Measurements from ENCODE around the gene FOXK2. TPM values are rescaled to one million over a fixed set of nuclear protein-coding genes. Genes with fewer than 3 reads are reported as not detected.

FOXK2 gene
- total RNA-seq, 2 experiments from 2014 or later: 32.5 to 33.7 TPM

DNA sequence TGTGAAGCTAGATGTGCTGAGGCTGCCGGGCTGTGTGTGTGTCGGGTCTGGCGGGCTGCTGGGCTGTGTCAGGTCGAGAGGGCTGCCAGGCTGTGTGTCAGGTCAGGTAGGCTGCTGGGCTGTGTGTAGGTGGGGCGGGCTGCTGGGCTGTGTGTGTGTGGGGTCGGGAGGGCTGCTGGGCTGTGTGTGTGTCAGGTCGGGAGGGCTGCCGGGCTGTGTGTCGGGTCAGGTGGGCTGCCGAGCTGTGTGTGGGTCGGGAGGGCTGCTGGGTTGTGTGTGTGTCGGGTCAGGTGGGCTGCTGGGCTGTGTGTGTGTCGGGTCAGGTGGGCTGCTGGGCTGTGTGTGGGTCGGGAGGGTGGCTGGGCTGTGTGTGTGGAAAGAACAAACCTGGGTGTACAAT, 120.1 kb downstream of the FOXK2 start:
- Histone ChIP-seq H3K27me3 (ENCODE audit: control insufficient read depth in 1 of 2, insufficient read depth in 2 of 2, low read length in 2 of 2) (no peaks in the 10 kb centered on the region), H3K4me1 (ENCODE audit: insufficient read depth, low read length) (peaks cover 24% of the 10 kb centered on the region), H3K9me3 (ENCODE audit: control insufficient read depth in 1 of 2, insufficient read depth in 1 of 2, low read length in 2 of 2) (no peaks in the 10 kb centered on the region), H3K36me3 (ENCODE audit: insufficient read depth, low read length) (peaks cover 61% of the 10 kb centered on the region), H3K4me3 (ENCODE audit: low read length) (no peak overlapping the region), H3K27ac (ENCODE audit: low read depth in 1 of 2, low read length in 2 of 2) (no peak overlapping the region)
- Mint-ChIP-seq H3K36me3 (ENCODE audit: low read depth) (peaks cover 69% of the 10 kb centered on the region), H3K27ac (no peak overlapping the region), H3K9me3 (no peaks in the 10 kb centered on the region), H3K4me1 (ENCODE audit: low read depth) (peaks cover 17% of the 10 kb centered on the region), H3K27me3 (no peaks in the 10 kb centered on the region), H3K4me3 (no peak overlapping the region)
- TF ChIP-seq, protein P1, sequence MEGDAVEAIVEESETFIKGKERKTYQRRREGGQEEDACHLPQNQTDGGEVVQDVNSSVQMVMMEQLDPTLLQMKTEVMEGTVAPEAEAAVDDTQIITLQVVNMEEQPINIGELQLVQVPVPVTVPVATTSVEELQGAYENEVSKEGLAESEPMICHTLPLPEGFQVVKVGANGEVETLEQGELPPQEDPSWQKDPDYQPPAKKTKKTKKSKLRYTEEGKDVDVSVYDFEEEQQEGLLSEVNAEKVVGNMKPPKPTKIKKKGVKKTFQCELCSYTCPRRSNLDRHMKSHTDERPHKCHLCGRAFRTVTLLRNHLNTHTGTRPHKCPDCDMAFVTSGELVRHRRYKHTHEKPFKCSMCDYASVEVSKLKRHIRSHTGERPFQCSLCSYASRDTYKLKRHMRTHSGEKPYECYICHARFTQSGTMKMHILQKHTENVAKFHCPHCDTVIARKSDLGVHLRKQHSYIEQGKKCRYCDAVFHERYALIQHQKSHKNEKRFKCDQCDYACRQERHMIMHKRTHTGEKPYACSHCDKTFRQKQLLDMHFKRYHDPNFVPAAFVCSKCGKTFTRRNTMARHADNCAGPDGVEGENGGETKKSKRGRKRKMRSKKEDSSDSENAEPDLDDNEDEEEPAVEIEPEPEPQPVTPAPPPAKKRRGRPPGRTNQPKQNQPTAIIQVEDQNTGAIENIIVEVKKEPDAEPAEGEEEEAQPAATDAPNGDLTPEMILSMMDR (IDR thresholded peaks at IDR 0.05): no peak
- intact Hi-C loops (cut with DNase I, micrococcal nuclease): no loop called here
- ChIA-PET CTCF (no interaction called here), POLR2A (no interaction called here)
- DNase-seq (no peak), ATAC-seq (ENCODE audit: poor library complexity) (no peak)

DNA sequence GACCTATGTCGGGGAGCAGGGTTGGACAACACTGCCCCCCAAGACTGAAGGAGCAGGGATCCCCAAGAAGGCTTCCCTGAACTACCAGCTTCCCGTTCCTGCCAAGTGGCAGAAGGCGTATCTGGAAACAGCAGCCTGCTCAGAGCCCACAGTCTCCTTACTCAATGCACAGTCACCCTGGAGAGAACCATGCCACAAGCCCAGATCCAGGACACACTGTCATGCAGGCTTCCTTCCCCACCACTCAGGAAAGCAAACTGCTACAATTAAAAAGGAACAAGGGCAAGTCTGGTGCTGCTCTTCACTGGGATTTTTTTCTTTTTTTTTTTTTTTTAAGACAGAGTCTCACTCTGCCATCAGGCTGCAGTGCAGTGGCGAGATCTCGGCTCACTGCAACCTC, 120.5 kb downstream of the FOXK2 start:
- no peak overlapping the region for H3K27ac Mint-ChIP-seq
- Histone ChIP-seq H3K27me3 (ENCODE audit: control insufficient read depth in 1 of 2, insufficient read depth in 2 of 2, low read length in 2 of 2) (no peaks in the 10 kb centered on the region), H3K36me3 (ENCODE audit: insufficient read depth, low read length) (peaks cover 60% of the 10 kb centered on the region), H3K9me3 (ENCODE audit: control insufficient read depth in 1 of 2, insufficient read depth in 1 of 2, low read length in 2 of 2) (no peaks in the 10 kb centered on the region), H3K4me3 (ENCODE audit: low read length) (no peak overlapping the region), H3K4me1 (ENCODE audit: insufficient read depth, low read length) (peaks cover 24% of the 10 kb centered on the region), H3K27ac (ENCODE audit: low read depth in 1 of 2, low read length in 2 of 2) (no peak overlapping the region)
- peaks cover 69% of the 10 kb centered on the region for H3K36me3 Mint-ChIP-seq (ENCODE audit: low read depth)
- ChIA-PET CTCF (no interaction called here), POLR2A (interaction anchor here (0.6 kb wide), 1 partner anchor 1678 kb away, joined by 3 read pairs; no protein-coding TSS in a partner anchor)
- no peak overlapping the region for H3K4me3 Mint-ChIP-seq
- intact Hi-C loops (cut with DNase I, micrococcal nuclease): no loop called here
- TF ChIP-seq, protein P1 (IDR thresholded peaks at IDR 0.05): no peak
- DNase-seq (no peak), ATAC-seq (ENCODE audit: poor library complexity) (no peak)
- peaks cover 18% of the 10 kb centered on the region for H3K4me1 Mint-ChIP-seq (ENCODE audit: low read depth)
- H3K27me3 Mint-ChIP-seq: no peaks in the 10 kb centered on the region
- H3K9me3 Mint-ChIP-seq: no peaks in the 10 kb centered on the region

DNA sequence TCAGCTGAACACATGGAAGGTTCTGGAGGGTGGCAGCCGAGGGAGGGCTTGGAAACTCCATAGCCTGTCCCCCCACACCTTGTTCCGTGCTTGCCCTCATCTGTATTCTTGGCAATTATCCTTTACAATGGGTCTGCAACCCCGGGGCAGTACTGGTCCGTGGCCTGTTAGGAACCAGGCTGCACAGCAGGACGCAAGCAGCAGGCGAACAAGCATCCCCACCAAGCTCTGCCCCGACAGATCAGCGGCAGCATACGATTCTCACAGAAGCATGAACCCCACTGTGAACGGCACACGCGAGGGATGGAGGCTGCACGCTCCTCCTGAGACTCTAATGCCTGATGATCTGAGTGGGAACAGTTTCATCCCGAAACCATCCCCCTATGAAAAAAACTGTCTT, 122.5 kb downstream of the FOXK2 start:
- Histone ChIP-seq H3K27me3 (ENCODE audit: control insufficient read depth in 1 of 2, insufficient read depth in 2 of 2, low read length in 2 of 2) (no peaks in the 10 kb centered on the region), H3K36me3 (ENCODE audit: insufficient read depth, low read length) (peaks cover 57% of the 10 kb centered on the region), H3K4me1 (ENCODE audit: insufficient read depth, low read length) (peaks cover 38% of the 10 kb centered on the region), H3K4me3 (ENCODE audit: low read length) (no peak overlapping the region), H3K27ac (ENCODE audit: low read depth in 1 of 2, low read length in 2 of 2) (no peak overlapping the region), H3K9me3 (ENCODE audit: control insufficient read depth in 1 of 2, insufficient read depth in 1 of 2, low read length in 2 of 2) (no peaks in the 10 kb centered on the region)
- intact Hi-C loops (cut with DNase I, micrococcal nuclease): no loop called here
- Mint-ChIP-seq H3K27ac (no peak overlapping the region), H3K9me3 (no peaks in the 10 kb centered on the region), H3K36me3 (ENCODE audit: low read depth) (peaks cover 65% of the 10 kb centered on the region), H3K4me3 (no peak overlapping the region), H3K4me1 (ENCODE audit: low read depth) (peaks cover 37% of the 10 kb centered on the region), H3K27me3 (no peaks in the 10 kb centered on the region)
- TF ChIP-seq, protein P1 (IDR thresholded peaks at IDR 0.05): no peak
- ATAC-seq (ENCODE audit: poor library complexity): no peak
- CTCF ChIA-PET: no interaction called here
- POLR2A ChIA-PET: no interaction called here
- no peak for DNase-seq

Measured in CD4-positive, alpha-beta T cell (primary cell).